H9 (cell line): ENCODE results near the gene SLC23A2. TPM values are rescaled to one million over a fixed set of nuclear protein-coding genes. Genes with fewer than 3 reads are reported as not detected.

Experiments
- DNase-seq: peaks from one replicate; pipeline ENCODE4 v3.0.0-alpha.2; 2017
- H2AFZ ChIP-seq: one replicate; pipeline ENCODE4 v1.6.1; 2013; ENCODE audit warnings: mild to moderate bottlenecking, low read length, control low read depth, moderate library complexity
- H2AK5ac ChIP-seq: 2 replicates; pipeline ENCODE4 v1.6.1; 2013; ENCODE audit warnings: low read length, control low read depth, mixed read lengths; ENCODE audit not compliant: insufficient read length
- H2BK120ac ChIP-seq: one replicate; pipeline ENCODE4 v1.6.1; 2013; ENCODE audit warnings: low read depth, mild to moderate bottlenecking, low read length, control low read depth, inconsistent platforms; ENCODE audit not compliant: poor library complexity, severe bottlenecking
- H2BK12ac ChIP-seq: 2 replicates; pipeline ENCODE4 v1.6.1; 2013; ENCODE audit warnings: low read length, control low read depth, mixed read lengths, low read depth; ENCODE audit not compliant: insufficient read length
- H2BK15ac ChIP-seq: 2 replicates; pipeline ENCODE4 v1.6.1; 2013; ENCODE audit warnings: low read depth, low read length, control low read depth
- H2BK20ac ChIP-seq: one replicate; pipeline ENCODE4 v1.6.1; 2013; ENCODE audit warnings: low read depth, mild to moderate bottlenecking, low read length, control low read depth, inconsistent platforms; ENCODE audit not compliant: poor library complexity, severe bottlenecking
- H2BK5ac ChIP-seq: 2 replicates; pipeline ENCODE4 v1.6.1; 2013; ENCODE audit warnings: low read length, control low read depth, mixed read lengths; ENCODE audit not compliant: insufficient read length
- H3K14ac ChIP-seq: 2 replicates; pipeline ENCODE4 v1.6.1; 2013; ENCODE audit warnings: low read length, control low read depth; ENCODE audit not compliant: insufficient read depth
- H3K18ac ChIP-seq: 2 replicates; pipeline ENCODE4 v1.6.1; 2013; ENCODE audit warnings: low read depth, mild to moderate bottlenecking, mixed read lengths, low read length, control low read depth; ENCODE audit not compliant: insufficient read length
- H3K23ac ChIP-seq: 2 replicates; pipeline ENCODE4 v1.6.1; 2013; ENCODE audit warnings: low read length, control low read depth, mixed read lengths, low read depth; ENCODE audit not compliant: insufficient read length
- H3K23me2 ChIP-seq: 2 replicates; pipeline ENCODE4 v1.6.1; 2013; ENCODE audit warnings: low read depth, mild to moderate bottlenecking, mixed read lengths, low read length, control low read depth; ENCODE audit not compliant: insufficient read length, poor library complexity, severe bottlenecking
- H3K27ac ChIP-seq: 2 replicates; pipeline ENCODE4 v1.5.1; 2013; ENCODE audit warnings: low read length, control low read depth, mixed read lengths, low read depth; ENCODE audit not compliant: insufficient read length
- H3K27me3 ChIP-seq: 2 replicates; pipeline ENCODE4 v1.6.1; 2013; ENCODE audit warnings: low read length, control low read depth, inconsistent platforms; ENCODE audit not compliant: insufficient read depth
- H3K4ac ChIP-seq: 2 replicates; pipeline ENCODE4 v1.6.1; 2013; ENCODE audit warnings: low read depth, mild to moderate bottlenecking, control low read depth, inconsistent platforms, low read length, moderate library complexity
- H3K4me1 ChIP-seq: 2 replicates; pipeline ENCODE4 v1.6.1; 2013; ENCODE audit warnings: low read length, control low read depth, inconsistent platforms; ENCODE audit not compliant: insufficient read depth
- H3K4me2 ChIP-seq: 2 replicates; pipeline ENCODE4 v1.6.1; 2013; ENCODE audit warnings: low read length, control low read depth, mixed read lengths; ENCODE audit not compliant: insufficient read length, insufficient read depth
- H3K56ac ChIP-seq: 2 replicates; pipeline ENCODE4 v1.6.1; 2013; ENCODE audit warnings: low read depth, mild to moderate bottlenecking, mixed read lengths, low read length, control low read depth; ENCODE audit not compliant: insufficient read length
- H3K79me1 ChIP-seq: 2 replicates; pipeline ENCODE4 v1.6.1; 2013; ENCODE audit warnings: low read depth, mild to moderate bottlenecking, moderate library complexity, low read length, control low read depth, inconsistent platforms; ENCODE audit not compliant: insufficient read depth, poor library complexity, severe bottlenecking
- H3K79me2 ChIP-seq: 2 replicates; pipeline ENCODE4 v1.6.1; 2013; ENCODE audit warnings: low read length, control low read depth, inconsistent platforms; ENCODE audit not compliant: insufficient read depth
- H3K9ac ChIP-seq: 2 replicates; pipeline ENCODE4 v1.6.1; 2013; ENCODE audit warnings: low read length, control low read depth, mixed read lengths; ENCODE audit not compliant: insufficient read length; ENCODE audit errors: extremely low read depth
- H3K9me3 ChIP-seq: one replicate; pipeline ENCODE4 v1.6.1; 2013; ENCODE audit warnings: low read depth, low read length, inconsistent platforms; ENCODE audit not compliant: control insufficient read depth
- H3T11ph ChIP-seq: one replicate; pipeline ENCODE4 v1.6.1; 2013; ENCODE audit warnings: mild to moderate bottlenecking, low read length, control low read depth, inconsistent platforms
- H4K20me1 ChIP-seq: one replicate; pipeline ENCODE4 v1.6.1; 2013; ENCODE audit not compliant: control insufficient read depth, insufficient read length, insufficient read depth
- H4K5ac ChIP-seq: 2 replicates; pipeline ENCODE4 v1.6.1; 2013; ENCODE audit warnings: low read depth, mild to moderate bottlenecking, mixed read lengths, low read length, control low read depth; ENCODE audit not compliant: insufficient read length
- H4K8ac ChIP-seq: replicated peaks from 2 replicates; pipeline ENCODE4 v1.6.1; 2013; ENCODE audit warnings: low read length, control low read depth, mixed read lengths, low read depth; ENCODE audit not compliant: insufficient read length
- H4K91ac ChIP-seq: 2 replicates; pipeline ENCODE4 v1.6.1; 2013; ENCODE audit warnings: low read depth, mild to moderate bottlenecking, moderate library complexity, mixed read lengths, low read length, control low read depth; ENCODE audit not compliant: insufficient read length
- H3K27ac Mint-ChIP-seq, 3 experiments: 2 replicates in 2 of 3; 3 replicates in 1 of 3; pipeline ENCODE4 v1.8.0; 2020 to 2021; ENCODE audit warnings: mixed read lengths in 3 of 3, mild to moderate bottlenecking in 1 of 3, moderate library complexity in 1 of 3
- H3K27me3 Mint-ChIP-seq: 2 replicates; pipeline ENCODE4 v1.8.0; 2021; ENCODE audit warnings: low read depth, mild to moderate bottlenecking, moderate library complexity, mixed read lengths
- H3K36me3 Mint-ChIP-seq, 3 experiments: 2 replicates in 2 of 3; 3 replicates in 1 of 3; pipeline ENCODE4 v1.8.0; 2020 to 2021; ENCODE audit warnings: low read depth in 3 of 3, mixed read lengths in 3 of 3; ENCODE audit not compliant: insufficient read depth in 1 of 3
- H3K4me1 Mint-ChIP-seq, 2 experiments: 2 replicates each; pipeline ENCODE4 v1.8.0; 2020; ENCODE audit warnings: mixed read lengths in 2 of 2
- H3K4me3 Mint-ChIP-seq, 2 experiments: 2 replicates in 1 of 2; 3 replicates in 1 of 2; pipeline ENCODE4 v1.8.0; 2020 to 2021; ENCODE audit warnings: mild to moderate bottlenecking in 2 of 2, mixed read lengths in 2 of 2, moderate library complexity in 1 of 2
- H3K9me3 Mint-ChIP-seq, 2 experiments: 2 replicates in 1 of 2; 3 replicates in 1 of 2; pipeline ENCODE4 v1.8.0; 2020; ENCODE audit warnings: mild to moderate bottlenecking in 2 of 2, mixed read lengths in 2 of 2, moderate library complexity in 1 of 2
- CTCF ChIP-seq: fragments of 200-600 bp; sonication (generic); conservative IDR thresholded peaks from 3 replicates; pipeline ENCODE4 v1.8.0; 2021; ENCODE audit warnings: antibody characterized with exemption, mild to moderate bottlenecking
- WGBS: extraction: QIAGEN DNeasy Blood & Tissue Kit; methylation state at CpG from one replicate; pipeline ENCODE4 v1.1.7; 2013; ENCODE audit warnings: missing lambda C conversion rate, low lambda C conversion rate, mixed read lengths; ENCODE audit not compliant: insufficient read length; ENCODE audit errors: extremely low coverage; 5-methylcytosine and 5-hydroxymethylcytosine counted together
- total RNA-seq: library from RNA; stranded (reverse); gene quantifications from 2 replicates; pipeline ENCODE4 v1.2.1, GENCODE V29; 2021

SLC23A2 gene
- total RNA-seq, 1 experiment from 2014 or later: 16.5 TPM

- no peaks in the 10 kb centered on the region for H3K79me2 ChIP-seq
- no peaks in the 10 kb centered on the region for H3K27me3 ChIP-seq
- no peak overlapping the region for H2BK5ac ChIP-seq
- H3K4me3 Mint-ChIP-seq: no peak overlapping the region
- H3K9ac ChIP-seq: no peak overlapping the region
- H2BK120ac ChIP-seq: no peak overlapping the region
- no peaks in the 10 kb centered on the region; a peak in 1 of 7 replicates for H3K36me3 Mint-ChIP-seq
- H3K18ac ChIP-seq: no peak overlapping the region
- no peak overlapping the region for H3K27ac ChIP-seq
- H3K23me2 ChIP-seq: peaks cover 3% of the 10 kb centered on the region
- no peak for TF ChIP-seq CTCF
- no peak overlapping the region for H3K27ac Mint-ChIP-seq
- H3K9me3 ChIP-seq: no peaks in the 10 kb centered on the region
- H4K20me1 ChIP-seq: no peaks in the 10 kb centered on the region
- peaks cover 2 to 6% of the 10 kb centered on the region in 2 experiments for H3K4me1 Mint-ChIP-seq
- peaks cover 1% of the 10 kb centered on the region for H3K27me3 Mint-ChIP-seq
- no peak overlapping the region for H2BK12ac ChIP-seq
- H3K23ac ChIP-seq: no peak overlapping the region
- H3K9me3 Mint-ChIP-seq: no peaks in the 10 kb centered on the region
- H4K91ac ChIP-seq: no peak overlapping the region
- H3K56ac ChIP-seq: no peak overlapping the region
- H3K4ac ChIP-seq: no peak overlapping the region
- H2BK20ac ChIP-seq: no peak overlapping the region
- no peak overlapping the region for H2AK5ac ChIP-seq
- H3K79me1 ChIP-seq: no peaks in the 10 kb centered on the region
- no peak overlapping the region for H2BK15ac ChIP-seq
- no peak overlapping the region for H4K8ac ChIP-seq
- no peak overlapping the region for H4K5ac ChIP-seq
- no peak overlapping the region for H2AFZ ChIP-seq
- no peak overlapping the region for H3T11ph ChIP-seq
- DNase-seq: no peak
- no CpG with 5 or more reads among the region's 3 CpGs for WGBS
- H3K14ac ChIP-seq: no peak overlapping the region
- no peak overlapping the region for H3K4me2 ChIP-seq
- H3K4me1 ChIP-seq: no peaks in the 10 kb centered on the region
These were observed 171.1 kb downstream of the SLC23A2 start for GRCh38 chr20:4830259-4830658.
